NCI-H2171 treated with DMSO at 0.1 percent for 48 hours (cell line): ENCODE data around the gene SCG5.

Source experiments
- DNase-seq: peaks from one replicate; lab custom pipeline; 2025; lab: John Stamatoyannopoulos, UW

SCG5 gene

GRCh38 chr15:32723171-32723948 is 81.8 kb downstream of the SCG5 start:
- DNase-seq: no peak

GRCh38 chr15:32729700-32730395 is 88.3 kb downstream of the SCG5 start:
- no peak for DNase-seq

- peak; percentile 62 for DNase-seq
Observed at GRCh38 chr15:32730677-32731654, 89.5 kb downstream of the SCG5 start.

- DNase-seq: no peak
Observed at GRCh38 chr15:32732574-32733157, 91.2 kb downstream of the SCG5 start.

- no peak for DNase-seq
Observed at GRCh38 chr15:32733281-32733680, 91.8 kb downstream of the SCG5 start.

- DNase-seq: no peak
Observed at GRCh38 chr15:32735989-32736700, 94.6 kb downstream of the SCG5 start.

- DNase-seq: no peak
Observed at GRCh38 chr15:32736701-32737061, 95.2 kb downstream of the SCG5 start.

- DNase-seq: no peak
Observed at GRCh38 chr15:32737304-32737703, 95.8 kb downstream of the SCG5 start.

GRCh38 chr15:32738666-32739065 is 97.2 kb downstream of the SCG5 start:
- DNase-seq: no peak

- DNase-seq: no peak
Observed at GRCh38 chr15:32739522-32740063, 98.1 kb downstream of the SCG5 start.

- no peak for DNase-seq
Observed at GRCh38 chr15:32743411-32744140, 102.1 kb downstream of the SCG5 start.

GRCh38 chr15:32746116-32746857 is 104.8 kb downstream of the SCG5 start:
- no peak for DNase-seq
